HepG2 (cell line): ENCODE data around the gene MPST. TPM values are rescaled to one million over a fixed set of nuclear protein-coding genes. Genes with fewer than 3 reads are reported as not detected.

Experiments used
- AKAP8 ChIP-seq: sonication (generic); formaldehyde crosslinking; IDR thresholded peaks from 2 replicates; pipeline ENCODE4 v1.5.1; 2020; ENCODE audit warnings: mild to moderate bottlenecking, missing genetic modification reagents
- ARID2 ChIP-seq: sonication (generic); formaldehyde crosslinking; IDR thresholded peaks from 2 replicates; pipeline ENCODE4 v1.8.1; 2022; ENCODE audit warnings: mild to moderate bottlenecking, missing genetic modification reagents, borderline replicate concordance
- CEBPB ChIP-seq: IDR thresholded peaks from 2 replicates; pipeline ENCODE4 v1.6.1; 2011; ENCODE audit warnings: low read depth, low read length, improper control_type of control experiment, borderline replicate concordance
- ELF1 ChIP-seq: sonication (generic); formaldehyde crosslinking; IDR thresholded peaks from 2 replicates; pipeline ENCODE4 v1.4.0; 2020; ENCODE audit warnings: missing genetic modification reagents
- FOXC1 ChIP-seq: sonication (generic); formaldehyde crosslinking; IDR thresholded peaks from 2 replicates; pipeline ENCODE4 v1.8.0; 2022; ENCODE audit warnings: mild to moderate bottlenecking, missing genetic modification reagents, borderline replicate concordance
- GATAD2A ChIP-seq: IDR thresholded peaks from 2 replicates; pipeline ENCODE4 v1.6.1; 2016
- MIER3 ChIP-seq: IDR thresholded peaks from 2 replicates; pipeline ENCODE4 v1.6.1; 2016; ENCODE audit warnings: missing compliant biosample characterization, borderline replicate concordance
- NFYC ChIP-seq: IDR thresholded peaks from 2 replicates; pipeline ENCODE4 v1.6.1; 2016; ENCODE audit warnings: missing genetic modification reagents, missing compliant biosample characterization
- RBM22 ChIP-seq: fragments of 200-400 bp; formaldehyde crosslinking; optimal IDR thresholded peaks from 2 replicates; pipeline ENCODE3; 2017; ENCODE audit warnings: mild to moderate bottlenecking, low read length, moderate library complexity
- SIN3A ChIP-seq: IDR thresholded peaks from 2 replicates; pipeline ENCODE4 v1.6.1; 2011; ENCODE audit warnings: low read depth, mild to moderate bottlenecking, control low read depth, low read length, borderline replicate concordance
- ZBTB2 ChIP-seq: sonication (generic); formaldehyde crosslinking; IDR thresholded peaks from 2 replicates; pipeline ENCODE4 v1.8.0; 2022; ENCODE audit warnings: low read depth, missing genetic modification reagents
- ZFP36 ChIP-seq: fragments of 150-350 bp; IDR thresholded peaks from 2 replicates; pipeline ENCODE4 v1.6.1; 2018; ENCODE audit warnings: borderline replicate concordance, low read length, low read depth; ENCODE audit not compliant: partially characterized antibody
- ZFY ChIP-seq: sonication (generic); formaldehyde crosslinking; IDR thresholded peaks from 2 replicates; pipeline ENCODE4 v1.4.0; 2020; ENCODE audit warnings: missing genetic modification reagents
- ZNF232 ChIP-seq: sonication (generic); formaldehyde crosslinking; IDR thresholded peaks from 2 replicates; pipeline ENCODE4 v1.4.0; 2020; ENCODE audit warnings: missing genetic modification reagents, borderline replicate concordance
- ZNF703 ChIP-seq: sonication (generic); formaldehyde crosslinking; IDR thresholded peaks from 2 replicates; pipeline ENCODE4 v1.5.1; 2020; ENCODE audit warnings: missing genetic modification reagents, mild to moderate bottlenecking, moderate library complexity, borderline replicate concordance
- ZNF740 ChIP-seq: sonication (generic); formaldehyde crosslinking; IDR thresholded peaks from 2 replicates; pipeline ENCODE4 v1.4.0; 2020; ENCODE audit warnings: missing genetic modification reagents
- polyA plus RNA-seq, 8 experiments: library from polyadenylated mRNA; depleted of rRNA in 3 of 8; stranded (reverse) in 7 of 8; unstranded in 1 of 8; fragments of >200 nt; fragmentation: Illumina TruSeq in 4 of 8; extraction: Trizol in 4 of 8; gene quantifications; 2 replicates each; pipeline versions ENCODE4 v1.2.1 to v1.2.3, GENCODE V29; 2011 to 2016; ENCODE audit warnings: low read depth in 4 of 8, missing spikeins in 1 of 8, mixed read lengths in 1 of 8; ENCODE audit not compliant: insufficient read depth in 1 of 8
- total RNA-seq, 5 experiments: library from RNA; depleted of rRNA; stranded (reverse); fragments of >200 nt; fragmentation: Illumina TruSeq; extraction: Trizol; gene quantifications; 2 replicates each; pipeline ENCODE4 v1.2.3, GENCODE V29; 2016; ENCODE audit warnings: low read depth in 1 of 5

Gene MPST
- total and polyA plus RNA-seq, 2 of the 13 experiments (the other 11 are each of a cell fraction or from before 2014, with no cell fraction given): 133 to 141 TPM

DNA sequence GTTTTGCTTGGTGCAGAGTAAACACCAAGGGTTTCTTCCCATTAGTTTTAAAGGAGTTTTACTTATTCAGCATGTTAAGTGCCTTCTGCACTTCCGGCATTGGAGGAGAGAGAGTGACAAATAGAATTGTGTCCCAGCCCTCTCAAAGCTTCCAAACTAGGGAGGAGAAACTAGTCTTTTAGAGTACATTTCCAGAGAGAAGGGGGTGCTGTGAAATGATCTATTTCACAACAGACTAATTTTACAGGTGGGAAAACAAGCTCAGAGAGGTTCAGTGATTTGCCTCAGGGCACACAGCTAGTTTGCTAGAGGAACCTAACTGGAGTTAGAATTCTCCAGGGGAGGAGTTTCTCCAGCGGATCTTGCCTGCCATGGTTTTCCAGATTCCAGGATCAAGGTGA lies 12.6 kb downstream of the MPST start (continued):
- TF ChIP-seq ZFP36 (peak; percentile 65), ARID2 (CRISPR knock-in tag) (0 out of 2 replicates have a peak, but pooled peaks have one; percentile 3), ELF1 (CRISPR knock-in tag) (peak; percentile 81), NFYC (CRISPR knock-in tag) (no peak; the same call in 1 of the 2 replicates), SIN3A (peak; percentile 13; the same call in 1 of the 2 replicates), AKAP8 (CRISPR knock-in tag) (no peak), CEBPB (peak; percentile 44; the same call in 1 of the 2 replicates), ZNF703 (CRISPR knock-in tag) (no peak), ZNF232 (CRISPR knock-in tag) (no peak), RBM22 (peak; percentile 34), MIER3 (CRISPR knock-in tag) (no peak), ZBTB2 (CRISPR knock-in tag) (0 out of 2 replicates have a peak, but pooled peaks have one; percentile 3), FOXC1 (CRISPR knock-in tag) (no peak), ZNF740 (CRISPR knock-in tag) (peak; percentile 65; the same call in 1 of the 2 replicates), GATAD2A (peak; percentile 4; the same call in 1 of the 2 replicates), ZFY (CRISPR knock-in tag) (peak; percentile 1; the same call in 1 of the 2 replicates)
